ENCODE measurements around the gene TBC1D2B.

TBC1D2B gene

GRCh38 chr15:78080088-78080460 lies 2.6 kb upstream of the TBC1D2B start:
- no peak overlapping the region for H3K27ac Mint-ChIP-seq

DNA sequence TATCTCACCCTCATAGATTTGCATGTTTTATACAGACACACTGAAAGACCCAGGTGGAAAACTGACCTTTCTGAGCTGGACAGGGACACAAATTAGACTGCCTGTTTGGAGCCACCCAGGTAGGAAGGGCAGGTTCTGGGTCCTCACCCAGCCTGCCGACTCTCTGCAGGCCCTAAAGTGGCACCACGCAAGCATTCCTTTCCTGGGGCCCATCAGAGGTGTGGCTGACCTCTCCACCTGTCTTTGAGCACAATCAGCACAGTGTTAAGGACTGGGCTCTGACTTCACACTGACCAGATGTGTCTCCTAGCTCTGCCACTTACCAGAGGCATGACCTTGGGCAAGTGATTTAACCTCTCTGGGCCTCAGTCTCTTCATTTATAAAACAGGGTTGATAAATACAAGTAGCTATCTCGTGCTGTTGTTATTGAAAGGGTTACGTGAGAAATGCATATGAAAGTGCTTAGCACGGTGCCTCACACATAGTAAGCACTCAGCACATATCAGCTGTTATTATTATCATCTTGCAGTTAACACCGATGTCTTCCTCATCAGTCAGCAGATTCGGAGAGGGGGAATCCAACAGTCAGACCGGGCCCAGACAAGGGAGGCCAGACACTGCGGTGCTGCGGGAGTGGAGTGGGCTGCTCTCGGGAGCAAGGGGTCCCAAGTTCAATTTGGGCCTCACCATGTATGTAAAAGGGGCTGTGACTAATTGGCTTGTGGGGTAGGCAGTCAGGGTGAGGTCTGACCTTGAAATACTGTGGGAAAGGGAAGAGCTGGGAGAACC lies 2.0 kb upstream of the TBC1D2B start:
- DNase-seq, result no peak
- Mint-ChIP-seq H3K27ac (no peak overlapping the region), H3K4me3 (no peak overlapping the region), H3K36me3 (ENCODE audit: low read depth) (no peaks in the 10 kb centered on the region), H3K4me1 (peaks cover 16% of the 10 kb centered on the region), H3K9me3 (no peaks in the 10 kb centered on the region), H3K27me3 (ENCODE audit: low read depth, poor library complexity) (peaks cover 7% of the 10 kb centered on the region)
- TF ChIP-seq CTCF (IDR thresholded peaks at IDR 0.05), result no peak

More at GRCh38 chr15:78080088-78080460, 2.6 kb upstream of the TBC1D2B start:
- no peak for DNase-seq
- Mint-ChIP-seq H3K27me3 (ENCODE audit: low read depth, poor library complexity) (peaks cover 7% of the 10 kb centered on the region), H3K36me3 (ENCODE audit: low read depth) (no peaks in the 10 kb centered on the region), H3K9me3 (no peaks in the 10 kb centered on the region), H3K4me3 (no peak overlapping the region), H3K4me1 (peaks cover 16% of the 10 kb centered on the region)
- TF ChIP-seq CTCF (IDR thresholded peaks at IDR 0.05), result no peak

- Mint-ChIP-seq H3K4me3 (peak overlapping the region; percentile 77), H3K27me3 (ENCODE audit: low read depth, poor library complexity) (peaks cover 7% of the 10 kb centered on the region), H3K27ac (no peak overlapping the region), H3K9me3 (no peaks in the 10 kb centered on the region), H3K4me1 (peaks cover 19% of the 10 kb centered on the region), H3K36me3 (ENCODE audit: low read depth) (no peaks in the 10 kb centered on the region)
- no peak for TF ChIP-seq CTCF (IDR thresholded peaks at IDR 0.05)
- no peak for DNase-seq
These were observed 330 bp upstream of the TBC1D2B start for GRCh38 chr15:78077871-78078210.

GRCh38 chr15:78076231-78077052 lies 1.1 kb downstream of the TBC1D2B start:
- TF ChIP-seq CTCF (IDR thresholded peaks at IDR 0.05), result no peak
- H3K36me3 Mint-ChIP-seq (ENCODE audit: low read depth), result no peaks in the 10 kb centered on the region
- H3K27me3 Mint-ChIP-seq (ENCODE audit: low read depth, poor library complexity), result peaks cover 7% of the 10 kb centered on the region
- peak overlapping the region; percentile 94 for H3K4me3 Mint-ChIP-seq
- H3K27ac Mint-ChIP-seq, result no peak overlapping the region
- H3K4me1 Mint-ChIP-seq, result peaks cover 33% of the 10 kb centered on the region
- peak; percentile 17 for DNase-seq
- H3K9me3 Mint-ChIP-seq, result no peaks in the 10 kb centered on the region

DNA sequence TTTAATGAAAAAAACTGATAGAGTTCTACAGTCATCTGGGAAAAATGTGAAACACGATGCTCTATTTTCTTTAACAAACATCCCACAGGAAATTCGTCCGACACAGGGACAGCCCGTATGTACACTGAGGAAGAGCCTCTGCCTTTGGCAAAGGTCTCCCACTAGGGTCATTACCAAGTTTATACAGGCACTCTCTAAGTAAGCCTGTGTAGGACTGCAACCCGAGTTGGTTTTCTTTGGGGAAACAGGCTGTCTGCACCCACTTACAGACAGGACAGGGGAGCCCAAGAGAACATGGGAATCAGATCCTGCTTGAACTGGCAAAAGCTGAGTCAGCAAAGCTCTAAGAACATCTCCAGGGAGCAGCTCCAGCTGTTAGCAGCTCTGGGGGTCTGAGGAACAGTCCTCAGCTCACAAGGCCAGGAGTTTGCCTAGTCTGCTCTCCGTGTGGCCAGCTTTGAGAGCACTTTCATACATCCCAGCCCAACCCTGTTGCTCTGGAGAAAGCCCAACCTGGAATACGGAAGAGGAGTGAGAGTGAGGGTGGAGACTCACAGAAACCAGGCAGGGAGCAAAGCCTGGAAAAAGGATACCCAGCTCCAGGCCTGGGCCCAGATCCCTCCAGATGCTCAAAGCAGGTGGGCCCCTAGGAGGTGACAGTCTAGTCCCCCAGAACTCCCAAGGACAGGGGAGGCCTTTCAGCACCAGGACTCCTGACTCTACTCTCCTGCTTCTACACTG lies 1.9 kb downstream of the TBC1D2B start:
- Mint-ChIP-seq H3K4me3 (peak overlapping the region; percentile 94), H3K27me3 (ENCODE audit: low read depth, poor library complexity) (peaks cover 7% of the 10 kb centered on the region), H3K36me3 (ENCODE audit: low read depth) (no peaks in the 10 kb centered on the region), H3K27ac (peak overlapping the region; percentile 91), H3K9me3 (no peaks in the 10 kb centered on the region), H3K4me1 (peaks cover 34% of the 10 kb centered on the region)
- no peak for TF ChIP-seq CTCF (IDR thresholded peaks at IDR 0.05)
- peak; percentile 28 for DNase-seq

All from nephron progenitor cell (in vitro differentiated cells).